ENCODE measurements around the gene TOP2A. TPM values are rescaled to one million over a fixed set of nuclear protein-coding genes. Genes with fewer than 3 reads are reported as not detected.
A peak's percentile ranks its signal among the peaks of the same experiment; 100 is the strongest.

TOP2A gene
- total RNA-seq, 1 donor = 145 TPM

DNA sequence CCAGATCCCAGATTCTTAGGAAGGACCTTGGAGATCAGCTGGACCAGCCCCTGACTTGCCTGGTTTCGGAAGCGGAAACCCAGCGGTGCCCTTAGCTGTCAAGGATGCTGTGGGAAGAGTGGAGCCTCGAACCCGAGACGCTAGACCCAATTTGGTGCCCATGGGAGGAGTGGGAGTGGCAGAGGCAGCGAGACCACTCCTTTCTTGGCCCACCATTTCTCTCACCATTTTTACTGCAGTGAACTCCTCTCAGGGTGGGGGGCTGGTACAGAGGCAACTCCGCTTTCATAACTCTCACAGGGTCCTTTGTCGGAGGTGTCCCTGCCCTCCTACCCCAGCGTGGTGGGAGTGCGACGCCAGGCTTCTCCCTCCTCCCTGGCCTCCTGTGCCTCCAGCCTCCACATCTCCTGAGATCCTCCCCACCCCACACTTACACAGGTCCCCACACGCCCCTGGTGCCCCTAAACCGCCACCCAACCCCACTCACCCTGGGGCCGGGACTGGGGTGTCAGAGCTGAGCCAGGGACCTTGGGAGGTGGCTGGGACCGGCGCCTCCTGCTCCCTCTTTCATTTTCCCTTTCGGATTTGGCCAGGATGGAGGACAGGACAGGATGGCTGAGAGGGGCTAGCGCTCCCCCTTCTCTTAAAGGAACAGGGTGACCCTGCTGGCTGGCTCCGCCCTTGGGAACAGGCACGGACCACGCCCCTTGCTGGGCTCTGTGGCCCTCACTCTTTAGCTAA lies 53.4 kb downstream of the TOP2A start, which contains the start of gene GJD3:
Gene GJD3 (minus strand): TSS at position 617 of the 741 bp plus-strand sequence. CDS start 922 bp downstream, outside the sequence.
- no peak for DNase-seq (ENCODE audit: low read depth)
- H3K4me3 ChIP-seq (ENCODE audit: low read depth, low read length) = peak within 1 kb of the TSS; percentile 64
- TF ChIP-seq, protein P1, sequence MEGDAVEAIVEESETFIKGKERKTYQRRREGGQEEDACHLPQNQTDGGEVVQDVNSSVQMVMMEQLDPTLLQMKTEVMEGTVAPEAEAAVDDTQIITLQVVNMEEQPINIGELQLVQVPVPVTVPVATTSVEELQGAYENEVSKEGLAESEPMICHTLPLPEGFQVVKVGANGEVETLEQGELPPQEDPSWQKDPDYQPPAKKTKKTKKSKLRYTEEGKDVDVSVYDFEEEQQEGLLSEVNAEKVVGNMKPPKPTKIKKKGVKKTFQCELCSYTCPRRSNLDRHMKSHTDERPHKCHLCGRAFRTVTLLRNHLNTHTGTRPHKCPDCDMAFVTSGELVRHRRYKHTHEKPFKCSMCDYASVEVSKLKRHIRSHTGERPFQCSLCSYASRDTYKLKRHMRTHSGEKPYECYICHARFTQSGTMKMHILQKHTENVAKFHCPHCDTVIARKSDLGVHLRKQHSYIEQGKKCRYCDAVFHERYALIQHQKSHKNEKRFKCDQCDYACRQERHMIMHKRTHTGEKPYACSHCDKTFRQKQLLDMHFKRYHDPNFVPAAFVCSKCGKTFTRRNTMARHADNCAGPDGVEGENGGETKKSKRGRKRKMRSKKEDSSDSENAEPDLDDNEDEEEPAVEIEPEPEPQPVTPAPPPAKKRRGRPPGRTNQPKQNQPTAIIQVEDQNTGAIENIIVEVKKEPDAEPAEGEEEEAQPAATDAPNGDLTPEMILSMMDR (IDR thresholded peaks at IDR 0.05; ENCODE audit: insufficient read depth, low read length) = no peak

DNA sequence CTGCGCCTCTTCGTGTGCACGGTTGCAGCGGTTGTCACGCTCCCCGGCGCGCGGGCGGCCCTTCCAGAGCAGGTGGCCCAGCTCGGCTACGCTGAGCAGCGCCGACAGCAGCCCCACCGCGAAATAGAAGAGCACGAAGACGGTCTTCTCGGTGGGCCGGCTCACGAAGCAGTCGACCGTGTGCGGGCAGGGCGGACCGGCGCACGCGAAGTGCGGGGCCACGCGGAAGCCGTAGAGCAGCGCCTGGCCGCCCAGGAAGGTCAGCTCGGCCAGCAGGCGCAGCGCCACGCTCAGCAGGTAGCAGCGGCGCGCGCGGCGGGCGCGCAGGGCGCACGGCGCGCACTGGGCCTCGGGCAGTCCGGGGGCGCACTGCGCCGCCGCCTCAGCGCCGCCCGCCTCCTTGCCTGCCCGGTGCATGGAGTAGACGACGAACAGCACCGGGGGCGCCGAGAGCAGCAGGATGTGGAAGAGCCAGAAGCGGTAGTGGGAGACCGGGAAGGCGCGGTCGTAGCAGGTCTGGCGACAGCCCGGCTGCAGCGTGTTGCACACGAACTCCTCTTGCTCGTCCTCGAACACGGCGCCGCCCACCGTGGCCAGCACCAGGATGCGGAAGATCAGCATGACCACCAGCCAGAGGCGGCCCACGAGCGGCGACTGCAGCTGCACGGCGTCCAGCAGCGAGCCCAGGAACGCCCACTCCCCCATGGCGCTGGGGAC lies 54.4 kb downstream of the TOP2A start:
- TF ChIP-seq, protein P1 (IDR thresholded peaks at IDR 0.05; ENCODE audit: insufficient read depth, low read length) = no peak
- no peak for DNase-seq (ENCODE audit: low read depth)

DNA sequence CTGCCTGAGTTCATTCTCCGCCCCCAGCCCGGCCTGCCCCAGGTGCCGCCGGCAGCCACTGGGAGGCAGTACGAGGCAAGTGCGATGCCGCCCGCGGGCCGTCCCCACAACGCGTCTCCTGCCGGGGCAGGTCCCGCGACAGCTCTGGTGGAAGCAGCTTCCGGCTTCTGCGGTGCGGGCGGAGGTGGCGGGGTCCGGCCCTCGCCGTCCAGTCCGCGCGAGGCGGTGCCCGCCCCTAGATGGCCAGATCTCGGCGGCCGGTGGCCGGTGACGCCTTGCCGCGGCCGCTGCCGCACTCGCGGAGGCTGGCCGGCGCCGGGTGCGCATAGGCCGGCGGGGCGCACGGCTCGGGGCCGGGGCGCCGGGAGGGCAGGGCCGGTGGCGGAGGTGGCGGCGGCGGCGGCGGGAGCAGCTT lies 55.0 kb downstream of the TOP2A start:
- TF ChIP-seq, protein P1 (IDR thresholded peaks at IDR 0.05; ENCODE audit: insufficient read depth, low read length) = peak; percentile 72
- DNase-seq (ENCODE audit: low read depth) = peak; percentile 61
- H3K4me3 ChIP-seq (ENCODE audit: low read depth, low read length) = peak overlapping the region; percentile 64

More for the DNA sequence above, 54.4 kb downstream of the TOP2A start:
- H3K4me3 ChIP-seq (ENCODE audit: low read depth, low read length) = peak overlapping the region; percentile 64

DNA sequence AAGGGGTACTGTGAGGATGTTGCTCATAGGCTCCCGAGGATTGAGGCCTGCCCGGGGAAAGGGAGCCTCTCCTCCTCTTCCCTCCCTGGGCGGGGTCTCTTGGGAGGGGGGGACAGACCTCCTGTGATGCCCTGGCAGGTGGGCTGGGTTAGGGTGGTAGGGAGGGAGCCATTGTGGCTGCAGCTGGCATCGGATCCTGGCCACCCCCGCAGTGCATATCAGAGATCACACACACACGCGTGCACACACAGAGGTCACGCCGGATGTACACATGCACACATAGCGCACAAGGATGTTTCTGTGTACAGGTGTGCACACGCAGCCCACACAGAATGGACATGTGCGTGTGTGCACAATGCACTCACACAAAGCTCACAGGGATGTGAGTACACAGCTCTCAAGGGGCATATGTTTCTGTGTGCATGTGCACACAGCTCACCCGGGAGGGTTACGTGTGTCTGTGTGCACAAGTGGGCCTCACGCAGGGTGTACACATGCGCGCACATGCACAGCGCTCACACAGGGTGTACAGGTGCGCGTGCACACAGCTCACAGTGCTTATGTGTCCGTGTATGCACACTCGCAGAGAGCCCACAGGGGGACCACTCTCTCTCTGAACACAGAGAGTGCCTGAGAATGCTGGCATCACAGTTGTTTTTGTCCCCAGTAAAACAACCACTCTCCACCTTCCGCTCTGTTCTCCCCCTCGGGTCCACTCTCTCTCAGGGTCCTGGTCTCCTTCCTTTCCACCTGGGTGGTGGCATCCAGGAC lies 55.6 kb downstream of the TOP2A start:
- TF ChIP-seq, protein P1 (IDR thresholded peaks at IDR 0.05; ENCODE audit: insufficient read depth, low read length) = no peak
- no peak for DNase-seq (ENCODE audit: low read depth)
- peak overlapping the region; percentile 64 for H3K4me3 ChIP-seq (ENCODE audit: low read depth, low read length)

DNA sequence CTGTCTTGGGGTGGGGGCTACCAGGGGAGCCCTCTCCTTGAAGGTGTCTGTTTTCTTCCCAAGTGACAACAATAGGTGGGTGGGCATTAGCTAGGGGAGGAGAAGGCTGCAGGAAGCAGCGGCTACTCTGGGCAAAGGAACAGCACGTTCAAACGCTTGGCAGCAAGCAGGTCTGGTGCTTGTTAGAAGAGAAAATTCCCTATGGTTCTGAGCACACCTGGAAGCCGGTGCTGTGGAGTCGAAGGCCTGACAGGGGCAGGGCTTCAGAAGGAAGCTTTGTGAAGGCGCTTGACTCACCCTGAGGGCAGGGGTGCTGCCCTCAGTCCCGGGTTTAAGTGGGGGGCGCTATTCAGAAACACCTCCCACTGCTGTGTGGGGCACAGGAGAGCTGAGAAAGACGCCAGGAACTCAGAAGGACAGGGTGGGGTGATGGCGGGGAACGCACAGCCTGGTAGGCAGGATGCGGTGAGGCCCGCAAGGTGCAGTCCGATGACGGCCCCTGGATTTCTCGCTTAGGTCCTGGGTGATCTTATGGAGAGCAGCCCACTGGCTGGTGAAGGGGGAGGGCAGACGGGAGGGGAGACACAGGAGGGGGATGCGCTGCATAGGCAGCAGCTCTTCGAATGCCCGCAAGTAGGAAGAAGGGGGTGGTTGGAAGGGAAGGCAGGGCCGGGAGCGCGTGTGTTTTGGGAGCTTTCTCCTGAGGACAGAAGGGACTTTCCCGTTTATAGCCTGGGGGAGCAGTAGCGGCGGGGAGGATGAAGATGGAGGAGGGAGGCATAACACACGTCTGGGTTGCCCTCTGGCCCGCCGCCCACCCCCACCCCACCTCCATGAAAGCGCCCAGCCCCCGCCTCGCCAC lies 56.4 kb downstream of the TOP2A start:
- no peak for DNase-seq (ENCODE audit: low read depth)
- no peak overlapping the region for H3K4me3 ChIP-seq (ENCODE audit: low read depth, low read length)
- TF ChIP-seq, protein P1 (IDR thresholded peaks at IDR 0.05; ENCODE audit: insufficient read depth, low read length) = no peak

DNA sequence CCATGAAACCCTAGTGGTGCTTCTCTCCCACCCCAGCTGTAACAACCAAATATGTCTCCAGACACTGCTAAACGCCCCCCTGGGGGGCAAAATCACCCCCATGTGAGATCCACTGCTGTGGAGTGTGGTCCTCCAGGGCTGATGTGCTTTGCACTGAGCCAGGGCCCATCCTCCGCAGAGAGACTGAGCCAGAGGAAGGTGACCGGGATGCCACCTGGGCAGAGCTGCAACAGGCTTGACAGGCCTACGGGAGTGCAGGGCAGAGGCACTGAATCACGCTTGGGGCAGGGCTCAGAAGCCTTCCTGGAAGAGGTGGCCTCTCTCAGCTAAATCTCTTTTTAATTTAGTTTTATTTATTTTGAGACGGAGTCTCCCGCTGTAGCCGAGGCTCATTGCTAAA lies 57.6 kb downstream of the TOP2A start:
- TF ChIP-seq, protein P1 (IDR thresholded peaks at IDR 0.05; ENCODE audit: insufficient read depth, low read length) = no peak
- no peak for DNase-seq (ENCODE audit: low read depth)
- H3K4me3 ChIP-seq (ENCODE audit: low read depth, low read length) = no peak overlapping the region
